Fibroblast of skin of left biceps (primary cell): ENCODE measurements around the gene GTF3A.

ENCODE experiments used
- DNase-seq, 2 experiments: peaks; one replicate each; pipeline ENCODE4 v3.0.0-alpha.2; 2013; ENCODE audit warnings: low read depth in 2 of 2

GTF3A gene

DNA sequence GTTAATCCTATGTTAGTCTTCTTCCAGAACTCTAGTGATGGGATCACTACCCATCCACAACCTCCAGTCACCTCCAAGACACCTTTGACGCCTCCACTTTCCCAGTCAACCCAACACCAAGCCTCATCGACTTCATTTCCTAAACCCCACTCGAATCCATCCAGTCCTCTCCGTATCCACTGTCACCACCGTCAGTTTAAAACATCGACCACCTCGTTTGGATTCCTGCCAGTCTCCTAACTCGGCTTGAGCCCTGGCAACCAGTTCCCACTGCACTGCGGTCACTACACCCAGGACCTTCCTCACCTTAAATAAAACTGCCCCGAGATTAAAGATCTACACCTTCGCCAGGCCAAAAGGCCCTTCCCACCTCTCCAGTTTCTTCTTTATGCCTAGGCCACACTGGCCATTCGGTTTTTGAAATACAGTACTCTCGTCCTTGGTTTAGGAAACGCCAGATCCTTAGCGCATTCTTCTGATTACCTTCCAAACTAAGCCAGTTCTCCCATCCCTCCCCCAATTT, 24.7 kb downstream of the GTF3A start:
- DNase-seq, result no peak

DNA sequence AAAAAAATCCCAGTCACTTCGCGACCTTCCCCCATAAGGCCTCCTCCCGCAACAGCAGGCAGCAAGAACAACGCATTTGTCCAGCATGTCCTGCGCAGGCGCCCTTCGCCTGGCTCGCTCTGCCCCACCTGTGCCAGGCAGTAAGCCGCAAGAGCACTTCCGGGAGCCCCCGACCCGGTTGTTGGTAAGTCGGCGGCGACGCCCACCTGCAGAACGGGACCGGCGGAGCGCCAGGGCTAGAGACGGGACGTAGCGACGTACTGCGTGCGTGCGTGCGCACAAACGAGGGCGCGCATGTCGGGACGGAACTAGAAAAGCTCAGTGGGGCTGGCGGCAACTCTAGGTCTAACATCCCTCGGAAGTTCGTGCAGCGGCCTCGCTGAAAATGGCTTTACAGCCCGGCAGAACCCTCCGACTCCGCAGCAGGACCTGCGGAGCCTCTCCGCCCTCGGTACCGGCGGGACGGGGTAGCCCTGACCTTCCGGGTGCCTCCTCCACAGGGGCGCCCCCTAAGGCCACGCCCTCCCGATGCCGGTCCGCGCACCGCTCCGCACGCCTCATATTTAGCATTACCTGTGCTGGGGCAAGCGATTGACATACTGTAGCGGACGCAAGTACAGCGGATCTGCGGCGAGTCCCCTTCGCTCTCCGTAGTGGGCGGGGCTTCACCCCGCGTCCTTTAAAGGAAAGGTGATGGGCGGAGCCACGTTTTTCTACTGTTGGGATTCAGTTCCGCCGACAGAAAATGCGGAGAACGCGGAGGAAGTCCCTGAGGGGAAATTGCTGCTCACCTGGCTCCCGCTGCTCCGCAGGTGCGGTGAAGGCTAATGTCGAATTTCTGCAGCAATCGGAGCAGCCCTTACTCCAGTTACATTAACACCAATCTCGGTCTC, 25.8 kb downstream of the GTF3A start, which contains the start of gene MTIF3:
Gene MTIF3, minus strand, starts transcription at position 629 of the 893 bp plus-strand sequence. CDS start 10,116 bp downstream, outside the sequence.
- DNase-seq, result peak; percentile 72 to 73

DNA sequence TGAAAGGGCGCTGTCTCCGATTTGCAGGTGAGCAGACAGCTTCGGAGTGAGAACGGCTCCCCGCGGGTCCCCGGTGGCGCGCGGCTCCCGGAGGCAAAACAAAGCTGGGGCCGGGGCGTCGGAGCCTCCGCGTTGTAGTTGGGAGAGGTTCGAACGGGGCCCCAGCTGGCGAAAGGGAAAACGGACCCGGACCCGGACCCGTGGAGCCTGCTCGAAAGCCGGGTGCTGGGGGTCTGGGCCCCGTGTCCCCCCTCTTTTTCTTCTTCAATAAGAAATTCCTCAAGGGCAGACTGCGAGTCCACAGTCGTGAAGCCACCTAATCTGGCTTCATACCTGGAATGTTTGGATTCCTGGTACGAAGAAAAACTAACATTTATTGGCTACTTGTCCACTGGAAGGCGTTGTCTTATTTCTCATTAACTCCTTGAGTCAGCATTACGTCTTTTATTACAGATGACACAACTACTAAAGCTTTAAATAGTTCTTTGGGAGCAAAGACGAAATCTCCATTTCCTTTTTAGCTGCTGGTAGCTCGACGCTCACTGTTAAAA, 26.6 kb downstream of the GTF3A start:
- DNase-seq, result peak in 1 of 2 experiments; percentile 9

GRCh38 chr13:27455331-27455855, 31.0 kb downstream of the GTF3A start:
- DNase-seq, result no peak

DNA sequence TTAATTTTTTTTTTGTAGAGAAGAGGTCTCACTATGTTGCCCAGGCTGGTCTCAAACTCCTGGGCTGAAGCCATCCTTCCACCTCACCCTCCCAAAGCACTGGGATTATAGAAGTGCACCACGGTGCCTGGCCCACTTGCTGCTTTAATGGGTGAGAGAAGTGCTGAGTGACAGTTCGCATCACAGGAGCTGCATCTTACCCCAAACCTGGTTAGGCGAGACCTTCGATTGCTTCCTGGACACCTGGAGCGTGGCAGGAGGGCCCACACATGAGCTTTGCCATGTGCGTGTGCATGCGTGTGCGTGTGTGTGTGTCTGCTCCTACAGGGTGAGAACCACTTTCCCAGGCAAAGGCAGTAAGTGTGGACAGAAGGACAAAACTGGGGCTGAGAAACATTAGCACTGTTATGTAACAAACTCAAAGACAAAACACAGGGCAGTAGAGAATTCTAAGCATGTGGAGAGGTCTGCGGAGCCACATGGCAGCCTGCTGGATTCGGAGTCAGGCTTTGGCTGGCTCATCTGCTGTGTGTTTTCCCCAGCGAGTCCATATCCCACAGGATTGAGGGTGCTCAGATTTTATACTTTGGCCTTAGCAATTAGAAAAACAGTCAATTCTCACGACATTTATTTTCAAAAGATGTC, 37.6 kb downstream of the GTF3A start:
- DNase-seq, result no peak

GRCh38 chr13:27463500-27463899, 39.1 kb downstream of the GTF3A start:
- DNase-seq, result no peak

GRCh38 chr13:27465611-27466010, 41.2 kb downstream of the GTF3A start:
- no peak for DNase-seq

DNA sequence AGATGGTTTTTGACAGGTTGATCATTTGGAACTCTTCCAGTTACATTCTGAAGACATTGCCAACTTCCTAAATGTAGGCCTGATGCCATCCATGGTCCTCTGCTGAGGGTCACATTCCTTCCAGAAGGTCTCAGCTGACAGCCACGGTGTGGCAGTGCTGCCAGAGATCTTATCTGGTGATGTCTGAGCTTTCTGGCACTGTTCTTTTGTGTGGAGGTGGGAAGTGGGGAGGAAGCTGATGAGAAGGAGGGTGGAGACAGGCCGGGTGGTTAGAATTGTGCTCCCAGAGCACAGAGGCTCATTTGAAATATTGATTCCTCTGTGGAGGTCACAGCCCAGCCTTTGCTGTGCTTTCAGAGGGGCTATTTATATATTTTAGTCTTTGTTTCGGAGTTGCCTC, 42.1 kb downstream of the GTF3A start:
- no peak for DNase-seq

- DNase-seq, result no peak
Observed at GRCh38 chr13:27470075-27470820, 45.8 kb downstream of the GTF3A start.

DNA sequence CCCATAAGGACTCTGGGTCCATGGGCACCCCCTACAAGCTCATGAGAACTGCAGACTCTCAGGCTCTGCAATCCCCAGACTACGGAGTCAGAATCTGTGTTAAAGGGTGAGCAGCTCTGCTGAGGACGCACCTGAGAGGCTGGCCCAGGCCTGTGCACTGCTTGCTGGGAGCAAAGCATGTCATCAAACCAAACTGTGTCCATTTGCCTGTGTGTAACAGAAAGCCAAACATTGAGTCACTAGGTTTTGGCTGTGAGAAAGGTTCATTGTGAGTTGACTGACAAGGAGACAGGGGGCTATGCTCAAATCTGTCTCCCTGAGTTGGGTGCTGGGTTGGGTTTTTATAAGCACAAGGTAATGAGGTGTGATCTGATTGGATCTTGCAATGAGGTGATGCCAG, 48.0 kb downstream of the GTF3A start:
- DNase-seq, result no peak

- no peak for DNase-seq
Observed at GRCh38 chr13:27472941-27473340, 48.5 kb downstream of the GTF3A start.

DNA sequence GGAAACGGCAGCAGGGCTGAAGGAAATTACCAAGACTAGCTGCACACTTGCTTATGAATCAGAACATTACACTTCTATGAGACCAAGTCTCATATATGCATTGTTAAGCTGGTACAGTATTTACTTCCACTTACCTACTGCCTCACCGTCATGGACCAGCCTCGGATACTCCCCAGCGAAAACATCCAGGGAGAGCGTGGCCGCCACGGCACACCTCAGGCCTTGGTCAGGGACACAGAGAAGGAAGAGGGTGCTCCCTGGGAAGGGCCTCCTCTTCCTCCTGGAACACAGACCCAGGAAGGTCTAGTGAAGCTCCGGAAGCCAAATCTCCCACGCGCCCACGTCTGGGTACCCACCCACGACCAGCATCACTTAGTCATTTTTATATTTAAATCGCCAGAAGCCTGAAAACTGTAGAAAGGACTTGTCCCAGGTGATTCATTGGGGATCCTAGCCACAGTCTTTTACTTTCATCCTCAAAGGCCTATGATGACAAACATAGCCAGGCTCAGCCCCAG, 50.4 kb downstream of the GTF3A start:
- no peak for DNase-seq

- no peak for DNase-seq
Observed at GRCh38 chr13:27476943-27477703, 52.7 kb downstream of the GTF3A start.

DNA sequence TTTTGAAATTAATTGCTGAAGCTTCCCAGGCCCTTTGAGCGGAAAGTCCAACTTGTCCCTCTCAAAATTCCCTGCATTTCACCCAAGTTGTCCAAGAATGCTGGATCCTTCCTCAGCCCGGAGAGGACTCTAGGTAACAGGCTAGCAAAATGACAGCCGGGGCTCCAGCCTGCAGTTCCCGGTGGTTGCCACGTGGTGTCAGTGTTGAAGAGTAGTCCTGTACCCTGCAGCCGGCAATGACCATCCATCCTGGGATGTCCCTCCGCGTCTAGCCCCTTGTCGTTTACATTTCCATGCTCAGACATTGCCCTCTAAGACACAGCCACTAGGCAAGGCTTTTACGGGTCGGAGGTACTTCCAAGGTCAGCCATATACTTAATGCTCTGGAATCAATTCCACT, 57.3 kb downstream of the GTF3A start:
- no peak for DNase-seq

- no peak for DNase-seq
Observed at GRCh38 chr13:27482983-27483382, 58.6 kb downstream of the GTF3A start.

- no peak for DNase-seq
Observed at GRCh38 chr13:27483421-27483820, 59.0 kb downstream of the GTF3A start.
